B cell (primary cell): ENCODE measurements around the gene PATZ1. TPM values are rescaled to one million over a fixed set of nuclear protein-coding genes. Genes with fewer than 3 reads are reported as not detected.

Experiments
- ATAC-seq: fragments of 200-7000 bp; cut with Tn5 transposase; one replicate; pipeline ENCODE4 v1.10.0; 2021; ENCODE audit warnings: low read depth, mild to moderate bottlenecking, moderate number of reproducible peaks, moderate library complexity
- CTCF ChIA-PET: fragments of 350-600 bp; sonication (Branson Sonifier 250); formaldehyde crosslinking; loops from one replicate; lab custom pipeline; 2021; ENCODE audit warnings: antibody characterized with exemption, inconsistent platforms; lab: Charles Lee
- POLR2A ChIA-PET: fragments of 350-600 bp; sonication (Branson Sonifier 250); formaldehyde crosslinking; loops from one replicate; lab custom pipeline; 2021; ENCODE audit warnings: antibody characterized with exemption; lab: Charles Lee
- DNase-seq: peaks from one replicate; pipeline ENCODE4 v3.0.0; 2013
- H2AFZ ChIP-seq: 2 replicates; pipeline ENCODE4 v1.6.1; 2012; ENCODE audit warnings: mild to moderate bottlenecking, low read depth, low read length; ENCODE audit not compliant: insufficient read depth, poor library complexity, severe bottlenecking
- H3K27ac ChIP-seq, 2 donors: 1 replicate in 1 of 2; 2 replicates in 1 of 2; pipeline ENCODE4 v1.5.1; 2012 to 2013; ENCODE audit warnings: low read length in 2 of 2, mild to moderate bottlenecking in 2 of 2, moderate library complexity in 1 of 2
- H3K27me3 ChIP-seq, 4 experiments: fragments of 200-600 bp in 1 of 4; sonication (generic) in 1 of 4; replicated peaks in 1 of 4; 1 replicate in 2 of 4; 2 replicates in 2 of 4; pipeline versions ENCODE4 v1.6.1 to v1.7.0; 2013 to 2016; ENCODE audit warnings: low read length in 3 of 4, mild to moderate bottlenecking in 2 of 4, mixed read lengths in 1 of 4, moderate library complexity in 1 of 4; ENCODE audit not compliant: insufficient read depth in 4 of 4, control insufficient read depth in 3 of 4; ENCODE audit errors: control extremely low read depth in 1 of 4
- H3K36me3 ChIP-seq, 2 experiments: replicated peaks in 1 of 2; 1 replicate in 1 of 2; 2 replicates in 1 of 2; pipeline versions ENCODE4 v1.6.1 to v1.7.1; 2013; ENCODE audit warnings: low read length in 1 of 2; ENCODE audit not compliant: insufficient read depth in 2 of 2, control insufficient read depth in 1 of 2; ENCODE audit errors: control extremely low read depth in 1 of 2, extremely low read depth in 1 of 2
- H3K4me1 ChIP-seq, 2 donors: fragments of 200-600 bp in 1 of 2; sonication (generic) in 1 of 2; 1 replicate in 1 of 2; 2 replicates in 1 of 2; pipeline versions ENCODE4 v1.5.1 to v1.6.1; 2013 to 2017; ENCODE audit warnings: low read length in 2 of 2; ENCODE audit not compliant: control insufficient read depth in 2 of 2, insufficient read depth in 2 of 2
- H3K4me2 ChIP-seq: replicated peaks from 2 replicates; pipeline ENCODE3; 2012; ENCODE audit warnings: mild to moderate bottlenecking, low read depth, low read length; ENCODE audit not compliant: poor library complexity, severe bottlenecking
- H3K4me3 ChIP-seq, 5 experiments: fragments of 200-600 bp in 1 of 5; sonication (generic) in 1 of 5; 1 replicate in 3 of 5; 2 replicates in 2 of 5; pipeline versions ENCODE4 v1.5.1 to v1.7.0; 2011 to 2016; ENCODE audit warnings: low read length in 4 of 5, mild to moderate bottlenecking in 4 of 5, low read depth in 2 of 5, control low read depth in 1 of 5, moderate library complexity in 1 of 5; ENCODE audit not compliant: insufficient read depth in 1 of 5; ENCODE audit errors: control extremely low read depth in 1 of 5, extremely low read depth in 1 of 5
- H3K79me2 ChIP-seq: fragments of 200-600 bp; sonication (generic); one replicate; pipeline ENCODE4 v1.6.0; 2016; ENCODE audit warnings: low read length; ENCODE audit not compliant: control insufficient read depth, insufficient read depth
- H3K9ac ChIP-seq: fragments of 200-600 bp; sonication (generic); 2 replicates; pipeline ENCODE4 v1.6.1; 2017; ENCODE audit warnings: mild to moderate bottlenecking, low read length, moderate library complexity
- H3K9me3 ChIP-seq, 3 donors: one replicate each; pipeline versions ENCODE4 v1.6.1 to v1.7.1; 2013; ENCODE audit warnings: low read length in 2 of 3; ENCODE audit not compliant: control insufficient read depth in 2 of 3, insufficient read depth in 1 of 3; ENCODE audit errors: control extremely low read depth in 1 of 3
- H4K20me1 ChIP-seq: 2 replicates; pipeline ENCODE4 v1.6.0; 2012; ENCODE audit warnings: mild to moderate bottlenecking, low read length; ENCODE audit not compliant: insufficient read depth, control insufficient read depth, poor library complexity, severe bottlenecking
- H3K27ac Mint-ChIP-seq: one replicate; pipeline ENCODE4 v1.8.0; 2021; ENCODE audit warnings: mixed read lengths
- H3K27me3 Mint-ChIP-seq: one replicate; pipeline ENCODE4 v1.8.0; 2021; ENCODE audit warnings: mixed read lengths
- H3K4me1 Mint-ChIP-seq: one replicate; pipeline ENCODE4 v1.8.0; 2021; ENCODE audit warnings: mixed read lengths
- H3K4me3 Mint-ChIP-seq: one replicate; pipeline ENCODE4 v1.8.0; 2021; ENCODE audit warnings: mixed read lengths
- H3K9me3 Mint-ChIP-seq: one replicate; pipeline ENCODE4 v1.8.0; 2022; ENCODE audit warnings: mixed read lengths; ENCODE audit not compliant: insufficient read depth
- CTCF ChIP-seq: fragments of 200-600 bp; IDR thresholded peaks from one replicate; pipeline ENCODE4 v1.8.0; 2022; ENCODE audit warnings: antibody characterized with exemption, mild to moderate bottlenecking
- EZH2 ChIP-seq: IDR thresholded peaks from 2 replicates; pipeline ENCODE4 v1.6.1; 2012; ENCODE audit warnings: borderline replicate concordance, low read depth, mild to moderate bottlenecking, moderate library complexity, low read length; ENCODE audit not compliant: insufficient read depth, poor library complexity, severe bottlenecking
- WGBS: methylation state at CpG from one replicate; pipeline ENCODE4 v1.1.5; 2013; ENCODE audit warnings: missing lambda C conversion rate; ENCODE audit not compliant: insufficient coverage; 5-methylcytosine and 5-hydroxymethylcytosine counted together
- intact Hi-C: fragments of 100-400 bp; cut with micrococcal nuclease; formaldehyde crosslinking; loops from one replicate; pipeline ENCODE4 v1.10.0; 2022
- polyA plus RNA-seq: library from polyadenylated mRNA; depleted of rRNA; stranded (reverse); fragments of >200 nt; gene quantifications from 2 replicates; pipeline ENCODE4 v1.2.3, GENCODE V29; 2012
- total RNA-seq, 2 donors: library from RNA; stranded (reverse); fragments of 120-200 nt in 1 of 2; gene quantifications; 1 replicate in 1 of 2; 2 replicates in 1 of 2; pipeline versions ENCODE4 v1.2.3 to v1.2.4, GENCODE V29; 2013 to 2022

Gene PATZ1
- total and polyA plus RNA-seq, 2 donors (not counting 1 experiment from before 2014, with no cell fraction given), result 35.1 to 47.4 TPM

GRCh38 chr22:31344578-31345330 is 1.4 kb downstream of the PATZ1 start:
- ATAC-seq, result peak; percentile 40

More at GRCh38 chr22:31344578-31345330, 1.4 kb downstream of the PATZ1 start:
- peaks cover 32 to 59% of the 10 kb centered on the region in 2 donors for H3K4me1 ChIP-seq
- peak overlapping the region; percentile 69 for H3K9ac ChIP-seq
- peak overlapping the region; percentile 86 for H3K27ac Mint-ChIP-seq
- ChIA-PET POLR2A (interaction anchor here (0.6 to 2.0 kb wide), 5 partner anchors 53 to 261 kb away, joined by 3 to 13 read pairs (median 5); partner anchors contain the start of genes DRG1 and PIK3IP1), CTCF (interaction anchor here (0.5 to 2.8 kb wide), 7 partner anchors 16 to 293 kb away, joined by 3 to 13 read pairs (median 5); partner anchors contain the start of genes DRG1 and PIK3IP1)
- H3K4me2 ChIP-seq, result peak overlapping the region; percentile 99
- no peaks in the 10 kb centered on the region for H3K27me3 Mint-ChIP-seq
- DNase-seq, result peak; percentile 82
- intact Hi-C loops, result loop anchor here (1.0 to 10.0 kb wide), 2 partner anchors 54 to 680 kb away; partner anchors contain the start of gene DUSP18
- peak overlapping the region; percentile 81 for H3K4me3 Mint-ChIP-seq
- peaks cover 59% of the 10 kb centered on the region for H3K4me1 Mint-ChIP-seq
- WGBS, result 18% methylated on average over 35 of the region's 35 CpGs
- H4K20me1 ChIP-seq, result peaks cover 59% of the 10 kb centered on the region
- H2AFZ ChIP-seq, result peak overlapping the region; percentile 51
- H3K4me3 ChIP-seq, result peak overlapping the region in 4 of 5 experiments; percentile 52 to 74 (median 70)
- H3K9me3 ChIP-seq, result no peaks in the 10 kb centered on the region
- H3K79me2 ChIP-seq, result peaks cover 58% of the 10 kb centered on the region
- TF ChIP-seq CTCF (no peak), EZH2 (no peak)
- H3K27ac ChIP-seq, result peak overlapping the region; percentile 16 to 63
- no peaks in the 10 kb centered on the region for H3K27me3 ChIP-seq
- no peaks in the 10 kb centered on the region for H3K9me3 Mint-ChIP-seq
- H3K36me3 ChIP-seq, result peaks cover 0 to 43% of the 10 kb centered on the region in 2 experiments
